Fibroblast of pulmonary artery (primary cell): Measurements from ENCODE around the gene MARK1.
A peak's percentile ranks its signal among the peaks of the same experiment; 100 is the strongest.

Experiments used
- DNase-seq: peaks from one replicate; pipeline ENCODE4 v3.0.0-alpha.2; 2010; ENCODE audit warnings: low read depth
- H3K4me3 ChIP-seq: replicated peaks from 2 replicates; pipeline ENCODE4 v1.5.1; 2011; ENCODE audit warnings: low read depth, mild to moderate bottlenecking, control low read depth, low read length, moderate library complexity
- TF ChIP-seq, protein P1 (sequence below): IDR thresholded peaks from 2 replicates; pipeline ENCODE4 v1.5.1; 2011; ENCODE audit warnings: mild to moderate bottlenecking, control low read depth, low read length, inconsistent platforms; ENCODE audit errors: missing control alignments

Gene MARK1

DNA sequence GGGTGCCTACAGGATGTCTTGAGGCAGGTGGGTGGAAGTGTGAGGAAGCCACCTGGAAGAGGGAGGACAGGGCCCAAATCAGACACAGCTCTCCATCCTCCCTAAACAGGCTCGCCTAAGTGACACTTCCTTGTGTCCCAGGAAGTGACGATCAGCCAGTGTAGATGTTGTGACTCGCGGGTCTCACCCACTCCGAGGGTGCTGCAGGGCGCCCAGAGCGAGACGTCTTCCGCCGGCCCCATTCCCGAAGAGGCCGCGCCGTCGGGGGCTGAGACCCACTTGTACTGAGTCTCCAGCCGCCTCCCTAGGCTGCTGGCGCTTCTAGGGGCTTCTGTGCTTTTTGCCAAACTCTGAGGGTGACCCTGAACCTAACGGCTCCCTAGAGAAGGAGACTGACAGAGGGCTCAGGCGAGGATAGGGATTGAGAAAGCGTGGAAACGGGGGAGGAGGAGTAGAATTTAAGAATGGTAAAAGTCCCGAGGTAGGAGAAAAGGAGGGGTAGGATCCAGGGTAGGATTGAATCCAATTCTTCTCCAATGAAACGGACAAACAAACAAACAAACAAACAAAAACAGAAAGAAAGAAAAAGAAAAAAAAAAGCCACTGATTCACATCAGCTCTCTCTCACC, 543 bp upstream of the MARK1 start:
- H3K4me3 ChIP-seq: peak overlapping the region; percentile 66
- TF ChIP-seq, protein P1, sequence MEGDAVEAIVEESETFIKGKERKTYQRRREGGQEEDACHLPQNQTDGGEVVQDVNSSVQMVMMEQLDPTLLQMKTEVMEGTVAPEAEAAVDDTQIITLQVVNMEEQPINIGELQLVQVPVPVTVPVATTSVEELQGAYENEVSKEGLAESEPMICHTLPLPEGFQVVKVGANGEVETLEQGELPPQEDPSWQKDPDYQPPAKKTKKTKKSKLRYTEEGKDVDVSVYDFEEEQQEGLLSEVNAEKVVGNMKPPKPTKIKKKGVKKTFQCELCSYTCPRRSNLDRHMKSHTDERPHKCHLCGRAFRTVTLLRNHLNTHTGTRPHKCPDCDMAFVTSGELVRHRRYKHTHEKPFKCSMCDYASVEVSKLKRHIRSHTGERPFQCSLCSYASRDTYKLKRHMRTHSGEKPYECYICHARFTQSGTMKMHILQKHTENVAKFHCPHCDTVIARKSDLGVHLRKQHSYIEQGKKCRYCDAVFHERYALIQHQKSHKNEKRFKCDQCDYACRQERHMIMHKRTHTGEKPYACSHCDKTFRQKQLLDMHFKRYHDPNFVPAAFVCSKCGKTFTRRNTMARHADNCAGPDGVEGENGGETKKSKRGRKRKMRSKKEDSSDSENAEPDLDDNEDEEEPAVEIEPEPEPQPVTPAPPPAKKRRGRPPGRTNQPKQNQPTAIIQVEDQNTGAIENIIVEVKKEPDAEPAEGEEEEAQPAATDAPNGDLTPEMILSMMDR: no peak
- DNase-seq: peak; percentile 1

DNA sequence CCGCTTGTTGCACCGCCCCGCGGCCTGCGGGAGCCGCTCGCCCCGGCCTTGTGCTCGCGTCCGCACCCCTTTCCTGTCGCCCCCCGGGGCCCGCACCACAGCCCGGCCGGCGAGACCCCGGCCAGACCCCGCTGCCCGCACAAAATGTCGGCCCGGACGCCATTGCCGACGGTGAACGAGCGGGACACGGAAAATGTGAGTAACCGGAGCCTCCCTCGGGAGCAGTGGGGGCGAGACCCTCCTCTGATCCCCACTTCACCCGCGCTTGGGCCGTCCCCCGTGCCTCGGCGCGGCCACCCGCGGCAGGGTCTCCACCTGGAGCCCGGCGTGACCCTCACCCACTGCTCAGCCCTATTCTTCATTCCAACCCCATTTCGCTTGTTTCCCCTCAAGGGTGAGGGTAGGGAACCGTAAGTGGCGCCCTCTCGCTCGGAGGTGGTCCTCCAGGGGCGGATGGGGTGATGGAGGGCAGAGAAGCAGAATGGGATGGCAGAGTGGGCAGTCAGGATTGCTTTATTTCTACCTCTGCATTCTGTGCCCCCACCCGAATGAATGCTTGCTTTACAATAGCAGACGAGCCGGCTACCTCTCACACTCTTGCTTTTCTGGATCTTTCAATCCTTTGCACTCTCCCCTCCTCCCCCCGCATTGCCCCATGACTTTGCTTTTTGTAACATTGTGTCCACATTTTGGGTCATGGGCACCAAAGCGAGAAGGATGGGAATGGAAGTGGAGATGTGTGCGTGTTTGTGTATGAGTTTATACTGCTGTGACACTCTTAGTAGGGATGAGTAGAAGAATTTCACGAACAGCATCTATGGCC, 954 bp downstream of the MARK1 start:
- TF ChIP-seq, protein P1: no peak
- no peak for DNase-seq
- H3K4me3 ChIP-seq: peak overlapping the region; percentile 66

DNA sequence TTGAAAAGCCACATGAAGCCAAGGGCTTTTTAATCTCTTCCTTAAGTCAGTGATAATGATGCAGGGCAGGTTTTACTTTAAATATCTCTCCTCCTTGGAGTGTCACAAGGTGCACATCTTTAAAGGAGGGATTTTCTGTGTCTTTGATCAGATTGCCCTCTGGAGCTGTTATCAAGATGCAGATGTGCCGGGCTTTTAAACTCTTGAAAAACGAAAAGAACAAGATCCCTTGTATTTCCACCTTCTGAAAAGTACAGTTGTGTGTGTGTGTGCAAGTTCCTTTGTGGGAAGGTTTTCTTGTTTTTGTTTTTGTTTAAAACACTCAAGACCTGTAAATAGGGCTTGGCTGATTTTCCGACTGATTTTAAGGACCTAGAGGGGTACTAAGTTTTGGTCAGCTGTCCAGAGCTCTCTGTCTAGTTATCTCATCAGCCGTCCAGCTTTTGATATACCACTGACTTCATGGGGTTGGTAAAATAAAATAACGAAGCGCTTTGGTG, 1.6 kb downstream of the MARK1 start:
- no peak for DNase-seq
- TF ChIP-seq, protein P1: no peak
- H3K4me3 ChIP-seq: peak overlapping the region; percentile 66

DNA sequence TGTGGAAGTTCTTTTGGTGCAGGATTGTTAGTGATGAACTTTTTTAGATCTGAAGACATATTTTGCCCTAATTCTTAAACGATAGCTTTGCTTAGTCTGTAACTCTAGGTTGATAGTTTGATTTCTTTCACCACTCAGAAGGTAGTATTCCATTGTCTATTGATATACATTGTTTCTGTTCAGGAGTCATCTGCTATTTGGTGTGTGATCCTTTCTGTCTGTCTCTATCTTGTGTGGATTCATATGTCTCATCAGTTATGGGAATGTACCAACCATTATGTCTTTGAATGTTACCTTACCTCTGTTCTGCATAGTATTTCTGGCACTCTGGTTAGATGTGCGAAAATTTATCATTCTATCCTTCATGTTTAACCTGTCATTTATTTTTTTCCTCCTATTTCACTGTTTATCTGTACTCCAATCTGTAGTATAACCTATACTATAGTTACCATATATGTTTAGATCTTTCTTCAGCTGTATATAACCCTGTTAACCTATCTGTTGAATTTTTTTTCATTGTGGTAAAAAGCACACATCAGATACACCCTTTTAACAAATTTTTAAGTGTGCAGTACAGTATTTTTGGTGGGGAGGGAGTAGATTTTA, 5.7 kb downstream of the MARK1 start:
- DNase-seq: no peak
- H3K4me3 ChIP-seq: no peak overlapping the region
- TF ChIP-seq, protein P1: no peak

DNA sequence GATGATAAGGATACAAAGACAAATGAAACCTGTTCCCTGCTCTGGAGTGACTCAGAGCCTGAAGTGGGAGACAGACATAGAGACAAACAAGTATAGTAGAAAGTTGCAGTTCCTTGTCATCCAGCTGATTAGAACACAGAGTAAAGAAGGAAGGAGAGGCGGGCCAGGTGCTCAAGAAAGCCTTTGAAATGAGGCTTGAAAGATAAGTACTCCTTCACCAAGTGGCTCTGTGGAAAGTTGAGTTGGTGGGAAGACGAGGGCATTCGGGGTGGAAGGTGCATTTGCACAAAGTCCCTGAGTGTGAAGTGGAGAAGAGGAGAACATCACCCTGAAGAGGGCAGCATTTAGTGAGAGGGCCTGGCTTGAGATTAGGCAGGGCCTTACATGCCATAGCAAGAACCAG, 17.0 kb downstream of the MARK1 start:
- H3K4me3 ChIP-seq: no peak overlapping the region
- TF ChIP-seq, protein P1: peak; percentile 35
- peak; percentile 25 for DNase-seq

DNA sequence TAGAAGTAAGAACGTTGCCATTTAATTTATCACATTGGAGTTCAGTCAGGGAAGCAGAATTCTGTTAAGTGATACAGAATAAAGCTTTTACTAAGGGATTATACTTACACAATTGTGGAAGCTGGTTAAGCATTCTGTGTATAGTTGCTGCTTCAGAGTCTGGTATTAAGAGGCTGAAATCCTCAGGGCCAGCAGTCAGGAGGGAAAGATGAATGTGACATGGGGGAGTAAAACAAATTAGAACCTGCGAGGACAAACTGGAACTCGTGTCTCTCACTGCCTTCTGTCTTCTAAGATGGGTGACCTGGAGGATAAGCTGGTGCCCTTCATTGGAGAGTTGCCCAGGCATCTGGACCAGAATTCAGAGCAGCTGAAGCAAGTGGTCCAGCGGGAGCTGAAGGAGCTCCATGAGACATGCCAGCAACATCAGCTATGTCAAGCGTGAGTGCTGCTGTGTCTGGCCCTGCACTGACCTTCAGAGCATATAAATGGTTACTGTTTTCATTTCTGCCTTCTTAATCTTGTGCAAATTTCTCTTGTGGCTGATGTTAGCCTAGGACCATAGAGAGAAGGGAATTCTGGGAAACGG, 23.0 kb downstream of the MARK1 start:
- TF ChIP-seq, protein P1: no peak
- H3K4me3 ChIP-seq: no peak overlapping the region
- DNase-seq: no peak
